GM23248 (cell line): ENCODE results near the gene OSER1. TPM values are rescaled to one million over a fixed set of nuclear protein-coding genes. Genes with fewer than 3 reads are reported as not detected.

Experiments used
- DNase-seq: peaks from one replicate; pipeline ENCODE4 v3.0.0-alpha.2; 2015
- H2AFZ ChIP-seq: fragments of 200-600 bp; sonication (generic); 2 replicates; pipeline ENCODE4 v1.6.1; 2016; ENCODE audit warnings: antibody characterized with exemption
- H3F3A ChIP-seq: fragments of 200-600 bp; sonication (generic); 2 replicates; pipeline ENCODE4 v1.6.1; 2016; ENCODE audit warnings: mild to moderate bottlenecking, antibody characterized with exemption, mixed run types; ENCODE audit not compliant: insufficient read depth
- H3K27ac ChIP-seq: fragments of 200-600 bp; sonication (generic); 2 replicates; pipeline ENCODE4 v1.5.1; 2016; ENCODE audit warnings: mild to moderate bottlenecking
- H3K27me3 ChIP-seq: fragments of 200-600 bp; sonication (generic); replicated peaks from 2 replicates; pipeline ENCODE4 v1.6.1; 2016; ENCODE audit warnings: mild to moderate bottlenecking; ENCODE audit not compliant: insufficient read depth
- H3K36me3 ChIP-seq: fragments of 200-600 bp; sonication (generic); 2 replicates; pipeline ENCODE4 v1.6.1; 2016; ENCODE audit warnings: low read depth, mild to moderate bottlenecking
- H3K4me1 ChIP-seq: fragments of 200-600 bp; sonication (generic); 2 replicates; pipeline ENCODE4 v1.6.1; 2016; ENCODE audit warnings: mild to moderate bottlenecking; ENCODE audit not compliant: insufficient read depth
- H3K4me2 ChIP-seq: fragments of 200-600 bp; sonication (generic); one replicate; pipeline ENCODE4 v1.6.1; 2016; ENCODE audit warnings: mild to moderate bottlenecking; ENCODE audit not compliant: unreplicated experiment
- H3K4me3 ChIP-seq: fragments of 200-600 bp; sonication (generic); 2 replicates; pipeline ENCODE4 v1.5.1; 2016; ENCODE audit warnings: mild to moderate bottlenecking
- H3K79me2 ChIP-seq: fragments of 200-600 bp; sonication (generic); 2 replicates; pipeline ENCODE4 v1.6.1; 2016; ENCODE audit warnings: mild to moderate bottlenecking; ENCODE audit not compliant: insufficient read depth
- H3K9ac ChIP-seq: fragments of 200-600 bp; sonication (generic); 2 replicates; pipeline ENCODE4 v1.6.1; 2016; ENCODE audit warnings: mild to moderate bottlenecking
- H3K9me2 ChIP-seq: fragments of 200-600 bp; sonication (generic); 2 replicates; pipeline ENCODE4 v1.6.1; 2016; ENCODE audit warnings: mixed run types, mild to moderate bottlenecking, moderate library complexity; ENCODE audit not compliant: insufficient read depth
- H3K9me3 ChIP-seq: fragments of 200-600 bp; sonication (generic); one replicate; pipeline ENCODE4 v1.6.1; 2017; ENCODE audit warnings: low read depth
- H4K20me1 ChIP-seq: fragments of 200-600 bp; sonication (generic); 2 replicates; pipeline ENCODE4 v1.6.0; 2016; ENCODE audit not compliant: insufficient read depth
- EZH2 ChIP-seq: fragments of 200-600 bp; sonication (generic); IDR thresholded peaks from 2 replicates; pipeline ENCODE4 v1.6.1; 2018; ENCODE audit warnings: antibody characterized with exemption, mild to moderate bottlenecking; ENCODE audit not compliant: insufficient read depth, poor library complexity, severe bottlenecking
- EZH2phosphoT487 ChIP-seq: fragments of 200-600 bp; sonication (generic); IDR thresholded peaks from 2 replicates; pipeline ENCODE4 v1.6.1; 2018; ENCODE audit warnings: antibody characterized with exemption, moderate library complexity, mild to moderate bottlenecking, low read depth; ENCODE audit not compliant: insufficient read depth
- WGBS, 2 experiments: methylation state at CpG; one replicate each; pipeline ENCODE4 v1.1.6; 2015 to 2017; ENCODE audit warnings: low lambda C conversion rate in 2 of 2, low coverage in 1 of 2; ENCODE audit errors: missing lambda C conversion rate in 2 of 2; 5-methylcytosine and 5-hydroxymethylcytosine counted together
- in situ Hi-C: fragments of 300-500 bp; cut with MboI; formaldehyde crosslinking; loops from 2 replicates; pipeline ENCODE4 v1.15.0; 2020
- polyA plus RNA-seq: library from polyadenylated mRNA; unstranded; fragments of >200 nt; fragmentation: Nextera tagmentation; extraction: Ambion mirVana; gene quantifications from 2 replicates; pipeline ENCODE4 v1.2.1, GENCODE V29; 2016
- total RNA-seq: library from RNA; depleted of rRNA; stranded (reverse); fragments of >200 nt; shearing (Covaris generic); gene quantifications from 2 replicates; pipeline ENCODE4 v1.2.3, GENCODE V29; 2014

OSER1 gene
- total and polyA plus RNA-seq, 2 experiments from 2014 or later: 36.2 to 43.8 TPM

GRCh38 chr20:44219791-44220190 is 9.2 kb upstream of the OSER1 start:
- Histone ChIP-seq H3K9ac (no peak overlapping the region), H3F3A (no peaks in the 10 kb centered on the region), H3K9me3 (no peaks in the 10 kb centered on the region), H3K9me2 (no peaks in the 10 kb centered on the region), H3K36me3 (no peaks in the 10 kb centered on the region), H3K27me3 (no peaks in the 10 kb centered on the region), H4K20me1 (no peaks in the 10 kb centered on the region), H3K4me3 (no peak overlapping the region), H3K4me2 (no peak overlapping the region), H3K4me1 (no peaks in the 10 kb centered on the region), H3K79me2 (no peaks in the 10 kb centered on the region), H3K27ac (no peak overlapping the region), H2AFZ (no peak overlapping the region)
- TF ChIP-seq EZH2phosphoT487 (no peak), EZH2 (no peak)
- in situ Hi-C loops: loop anchor here (5.0 to 25.0 kb wide), 2 partner anchors 243 to 393 kb away; no protein-coding TSS in a partner anchor
- 64 to 66% methylated on average over 6 of the region's 6 CpGs for WGBS, 2 experiments
- DNase-seq: no peak

- Histone ChIP-seq H3K9me2 (no peaks in the 10 kb centered on the region), H3K4me2 (no peak overlapping the region), H3K27me3 (no peaks in the 10 kb centered on the region), H3F3A (no peaks in the 10 kb centered on the region), H3K36me3 (no peaks in the 10 kb centered on the region), H3K9me3 (no peaks in the 10 kb centered on the region), H3K4me1 (no peaks in the 10 kb centered on the region), H4K20me1 (no peaks in the 10 kb centered on the region), H3K9ac (no peak overlapping the region), H3K79me2 (no peaks in the 10 kb centered on the region), H3K4me3 (no peak overlapping the region), H3K27ac (no peak overlapping the region), H2AFZ (no peak overlapping the region)
- DNase-seq: no peak
- 56 to 63% methylated on average over 4 to 5 of the region's 5 CpGs for WGBS, 2 experiments
- TF ChIP-seq EZH2: no peak
- TF ChIP-seq EZH2phosphoT487: no peak
- in situ Hi-C loops: loop anchor here (5.0 to 25.0 kb wide), 2 partner anchors 243 to 393 kb away; no protein-coding TSS in a partner anchor
Observed at GRCh38 chr20:44219170-44219730, 8.7 kb upstream of the OSER1 start.

- no peaks in the 10 kb centered on the region for H4K20me1 ChIP-seq
- H3K4me1 ChIP-seq: no peaks in the 10 kb centered on the region
- H3K79me2 ChIP-seq: peaks cover 1% of the 10 kb centered on the region; the same call in 1 of the 2 replicates
- H3K4me3 ChIP-seq: no peak overlapping the region
- no peaks in the 10 kb centered on the region for H3K9me2 ChIP-seq
- no peak overlapping the region for H2AFZ ChIP-seq
- H3K36me3 ChIP-seq: no peaks in the 10 kb centered on the region
- H3K9ac ChIP-seq: no peak overlapping the region
- no peaks in the 10 kb centered on the region for H3K9me3 ChIP-seq
- in situ Hi-C loops: loop anchor here (5.0 to 25.0 kb wide), 2 partner anchors 244 to 394 kb away; no protein-coding TSS in a partner anchor
- no peaks in the 10 kb centered on the region for H3F3A ChIP-seq
- H3K27me3 ChIP-seq: no peaks in the 10 kb centered on the region
- 94 to 97% methylated on average over 4 of the region's 4 CpGs for WGBS, 2 experiments
- no peak for TF ChIP-seq EZH2phosphoT487
- no peak for TF ChIP-seq EZH2
- DNase-seq: no peak
- H3K27ac ChIP-seq: no peak overlapping the region
- H3K4me2 ChIP-seq: no peak overlapping the region
Observed at GRCh38 chr20:44218446-44218845, 7.9 kb upstream of the OSER1 start.

GRCh38 chr20:44217342-44218092 is 6.9 kb upstream of the OSER1 start:
- peak; percentile 80 for DNase-seq

More at GRCh38 chr20:44217342-44218092, 6.9 kb upstream of the OSER1 start:
- Histone ChIP-seq H3K27ac (no peak overlapping the region), H3K9me2 (no peaks in the 10 kb centered on the region), H3K4me3 (no peak overlapping the region), H3K79me2 (peaks cover 10% of the 10 kb centered on the region), H3K27me3 (no peaks in the 10 kb centered on the region), H3K4me1 (no peaks in the 10 kb centered on the region), H3K9ac (no peak overlapping the region), H3K9me3 (no peaks in the 10 kb centered on the region), H4K20me1 (no peaks in the 10 kb centered on the region), H3K36me3 (no peaks in the 10 kb centered on the region), H3F3A (no peaks in the 10 kb centered on the region), H2AFZ (no peak overlapping the region), H3K4me2 (no peak overlapping the region)
- TF ChIP-seq EZH2 (no peak), EZH2phosphoT487 (no peak)
- 49 to 56% methylated on average over 11 of the region's 11 CpGs for WGBS, 2 experiments
- in situ Hi-C loops: loop anchor here (5.0 to 25.0 kb wide), 2 partner anchors 245 to 395 kb away; no protein-coding TSS in a partner anchor
